HG03439 (cell line): ENCODE data around the gene SOX5.
A peak's percentile ranks its signal among the peaks of the same experiment; 100 is the strongest.

Source experiments
- ATAC-seq: cut with Tn5 transposase; IDR thresholded peaks from one replicate; pipeline ENCODE4 v1.9.1; 2021; ENCODE audit warnings: mild to moderate bottlenecking, moderate library complexity; ENCODE audit not compliant: unreplicated experiment

SOX5 gene

GRCh38 chr12:23561364-23562345 lies 387.8 kb downstream of the SOX5 start:
- no peak for ATAC-seq

GRCh38 chr12:23560611-23561010 lies 388.9 kb downstream of the SOX5 start:
- peak; percentile 79 for ATAC-seq

- no peak for ATAC-seq
Observed at GRCh38 chr12:23559268-23559753, 390.2 kb downstream of the SOX5 start.

GRCh38 chr12:23556661-23557060 lies 392.8 kb downstream of the SOX5 start:
- ATAC-seq: no peak

GRCh38 chr12:23555825-23556207 lies 393.7 kb downstream of the SOX5 start:
- no peak for ATAC-seq

GRCh38 chr12:23555180-23555824 lies 394.2 kb downstream of the SOX5 start:
- ATAC-seq: no peak

- ATAC-seq: no peak
Observed at GRCh38 chr12:23552417-23552816, 397.1 kb downstream of the SOX5 start.

GRCh38 chr12:23550753-23551152 lies 398.7 kb downstream of the SOX5 start:
- no peak for ATAC-seq

GRCh38 chr12:23548742-23549141 lies 400.7 kb downstream of the SOX5 start:
- no peak for ATAC-seq

- ATAC-seq: no peak
Observed at GRCh38 chr12:23546756-23547155, 402.7 kb downstream of the SOX5 start.

GRCh38 chr12:23543767-23544166 lies 405.7 kb downstream of the SOX5 start:
- no peak for ATAC-seq

GRCh38 chr12:23542187-23542586 lies 407.3 kb downstream of the SOX5 start:
- ATAC-seq: no peak

GRCh38 chr12:23540572-23540971 lies 408.9 kb downstream of the SOX5 start:
- ATAC-seq: no peak

- peak; percentile 70 for ATAC-seq
Observed at GRCh38 chr12:23536293-23536692, 413.2 kb downstream of the SOX5 start.

GRCh38 chr12:23535441-23535840 lies 414.0 kb downstream of the SOX5 start:
- no peak for ATAC-seq

- ATAC-seq: no peak
Observed at GRCh38 chr12:23534196-23534595, 415.3 kb downstream of the SOX5 start.

- no peak for ATAC-seq
Observed at GRCh38 chr12:23533699-23534098, 415.8 kb downstream of the SOX5 start.

GRCh38 chr12:23533265-23533664 lies 416.2 kb downstream of the SOX5 start:
- ATAC-seq: no peak

GRCh38 chr12:23528316-23528715 lies 421.2 kb downstream of the SOX5 start:
- ATAC-seq: no peak

- ATAC-seq: no peak
Observed at GRCh38 chr12:23525450-23526072, 423.9 kb downstream of the SOX5 start.

GRCh38 chr12:23523339-23523738 lies 426.1 kb downstream of the SOX5 start:
- no peak for ATAC-seq
